Measurements from ENCODE around the gene PSTPIP1. TPM values are rescaled to one million over a fixed set of nuclear protein-coding genes. Genes with fewer than 3 reads are reported as not detected.

PSTPIP1 gene
- total and polyA plus RNA-seq, 9 of the 15 experiments (the other 6 are each of a cell fraction or from before 2014, with no cell fraction given) = not detected

DNA sequence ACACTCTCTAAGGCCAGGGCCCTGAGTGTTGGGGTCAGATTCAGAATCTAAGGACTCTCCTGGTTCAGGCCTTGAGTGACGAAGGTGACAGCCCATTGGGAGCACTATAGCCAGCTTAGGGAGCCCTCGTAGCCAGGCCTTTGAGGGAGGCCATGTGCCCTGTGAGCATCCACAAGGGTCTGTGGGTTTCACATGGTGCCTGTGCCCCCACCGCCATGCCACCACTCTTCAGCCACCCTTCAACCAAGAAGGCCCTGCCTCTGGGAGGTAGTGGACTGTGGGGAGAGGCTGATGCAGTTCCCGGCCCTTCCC lies 38.4 kb downstream of the PSTPIP1 start (continued):
- TF ChIP-seq, protein P1, sequence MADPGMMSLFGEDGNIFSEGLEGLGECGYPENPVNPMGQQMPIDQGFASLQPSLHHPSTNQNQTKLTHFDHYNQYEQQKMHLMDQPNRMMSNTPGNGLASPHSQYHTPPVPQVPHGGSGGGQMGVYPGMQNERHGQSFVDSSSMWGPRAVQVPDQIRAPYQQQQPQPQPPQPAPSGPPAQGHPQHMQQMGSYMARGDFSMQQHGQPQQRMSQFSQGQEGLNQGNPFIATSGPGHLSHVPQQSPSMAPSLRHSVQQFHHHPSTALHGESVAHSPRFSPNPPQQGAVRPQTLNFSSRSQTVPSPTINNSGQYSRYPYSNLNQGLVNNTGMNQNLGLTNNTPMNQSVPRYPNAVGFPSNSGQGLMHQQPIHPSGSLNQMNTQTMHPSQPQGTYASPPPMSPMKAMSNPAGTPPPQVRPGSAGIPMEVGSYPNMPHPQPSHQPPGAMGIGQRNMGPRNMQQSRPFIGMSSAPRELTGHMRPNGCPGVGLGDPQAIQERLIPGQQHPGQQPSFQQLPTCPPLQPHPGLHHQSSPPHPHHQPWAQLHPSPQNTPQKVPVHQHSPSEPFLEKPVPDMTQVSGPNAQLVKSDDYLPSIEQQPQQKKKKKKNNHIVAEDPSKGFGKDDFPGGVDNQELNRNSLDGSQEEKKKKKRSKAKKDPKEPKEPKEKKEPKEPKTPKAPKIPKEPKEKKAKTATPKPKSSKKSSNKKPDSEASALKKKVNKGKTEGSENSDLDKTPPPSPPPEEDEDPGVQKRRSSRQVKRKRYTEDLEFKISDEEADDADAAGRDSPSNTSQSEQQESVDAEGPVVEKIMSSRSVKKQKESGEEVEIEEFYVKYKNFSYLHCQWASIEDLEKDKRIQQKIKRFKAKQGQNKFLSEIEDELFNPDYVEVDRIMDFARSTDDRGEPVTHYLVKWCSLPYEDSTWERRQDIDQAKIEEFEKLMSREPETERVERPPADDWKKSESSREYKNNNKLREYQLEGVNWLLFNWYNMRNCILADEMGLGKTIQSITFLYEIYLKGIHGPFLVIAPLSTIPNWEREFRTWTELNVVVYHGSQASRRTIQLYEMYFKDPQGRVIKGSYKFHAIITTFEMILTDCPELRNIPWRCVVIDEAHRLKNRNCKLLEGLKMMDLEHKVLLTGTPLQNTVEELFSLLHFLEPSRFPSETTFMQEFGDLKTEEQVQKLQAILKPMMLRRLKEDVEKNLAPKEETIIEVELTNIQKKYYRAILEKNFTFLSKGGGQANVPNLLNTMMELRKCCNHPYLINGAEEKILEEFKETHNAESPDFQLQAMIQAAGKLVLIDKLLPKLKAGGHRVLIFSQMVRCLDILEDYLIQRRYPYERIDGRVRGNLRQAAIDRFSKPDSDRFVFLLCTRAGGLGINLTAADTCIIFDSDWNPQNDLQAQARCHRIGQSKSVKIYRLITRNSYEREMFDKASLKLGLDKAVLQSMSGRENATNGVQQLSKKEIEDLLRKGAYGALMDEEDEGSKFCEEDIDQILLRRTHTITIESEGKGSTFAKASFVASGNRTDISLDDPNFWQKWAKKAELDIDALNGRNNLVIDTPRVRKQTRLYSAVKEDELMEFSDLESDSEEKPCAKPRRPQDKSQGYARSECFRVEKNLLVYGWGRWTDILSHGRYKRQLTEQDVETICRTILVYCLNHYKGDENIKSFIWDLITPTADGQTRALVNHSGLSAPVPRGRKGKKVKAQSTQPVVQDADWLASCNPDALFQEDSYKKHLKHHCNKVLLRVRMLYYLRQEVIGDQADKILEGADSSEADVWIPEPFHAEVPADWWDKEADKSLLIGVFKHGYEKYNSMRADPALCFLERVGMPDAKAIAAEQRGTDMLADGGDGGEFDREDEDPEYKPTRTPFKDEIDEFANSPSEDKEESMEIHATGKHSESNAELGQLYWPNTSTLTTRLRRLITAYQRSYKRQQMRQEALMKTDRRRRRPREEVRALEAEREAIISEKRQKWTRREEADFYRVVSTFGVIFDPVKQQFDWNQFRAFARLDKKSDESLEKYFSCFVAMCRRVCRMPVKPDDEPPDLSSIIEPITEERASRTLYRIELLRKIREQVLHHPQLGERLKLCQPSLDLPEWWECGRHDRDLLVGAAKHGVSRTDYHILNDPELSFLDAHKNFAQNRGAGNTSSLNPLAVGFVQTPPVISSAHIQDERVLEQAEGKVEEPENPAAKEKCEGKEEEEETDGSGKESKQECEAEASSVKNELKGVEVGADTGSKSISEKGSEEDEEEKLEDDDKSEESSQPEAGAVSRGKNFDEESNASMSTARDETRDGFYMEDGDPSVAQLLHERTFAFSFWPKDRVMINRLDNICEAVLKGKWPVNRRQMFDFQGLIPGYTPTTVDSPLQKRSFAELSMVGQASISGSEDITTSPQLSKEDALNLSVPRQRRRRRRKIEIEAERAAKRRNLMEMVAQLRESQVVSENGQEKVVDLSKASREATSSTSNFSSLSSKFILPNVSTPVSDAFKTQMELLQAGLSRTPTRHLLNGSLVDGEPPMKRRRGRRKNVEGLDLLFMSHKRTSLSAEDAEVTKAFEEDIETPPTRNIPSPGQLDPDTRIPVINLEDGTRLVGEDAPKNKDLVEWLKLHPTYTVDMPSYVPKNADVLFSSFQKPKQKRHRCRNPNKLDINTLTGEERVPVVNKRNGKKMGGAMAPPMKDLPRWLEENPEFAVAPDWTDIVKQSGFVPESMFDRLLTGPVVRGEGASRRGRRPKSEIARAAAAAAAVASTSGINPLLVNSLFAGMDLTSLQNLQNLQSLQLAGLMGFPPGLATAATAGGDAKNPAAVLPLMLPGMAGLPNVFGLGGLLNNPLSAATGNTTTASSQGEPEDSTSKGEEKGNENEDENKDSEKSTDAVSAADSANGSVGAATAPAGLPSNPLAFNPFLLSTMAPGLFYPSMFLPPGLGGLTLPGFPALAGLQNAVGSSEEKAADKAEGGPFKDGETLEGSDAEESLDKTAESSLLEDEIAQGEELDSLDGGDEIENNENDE (IDR thresholded peaks at IDR 0.05; ENCODE audit: low read depth, low read length) = no peak
- TF ChIP-seq, protein P2, sequence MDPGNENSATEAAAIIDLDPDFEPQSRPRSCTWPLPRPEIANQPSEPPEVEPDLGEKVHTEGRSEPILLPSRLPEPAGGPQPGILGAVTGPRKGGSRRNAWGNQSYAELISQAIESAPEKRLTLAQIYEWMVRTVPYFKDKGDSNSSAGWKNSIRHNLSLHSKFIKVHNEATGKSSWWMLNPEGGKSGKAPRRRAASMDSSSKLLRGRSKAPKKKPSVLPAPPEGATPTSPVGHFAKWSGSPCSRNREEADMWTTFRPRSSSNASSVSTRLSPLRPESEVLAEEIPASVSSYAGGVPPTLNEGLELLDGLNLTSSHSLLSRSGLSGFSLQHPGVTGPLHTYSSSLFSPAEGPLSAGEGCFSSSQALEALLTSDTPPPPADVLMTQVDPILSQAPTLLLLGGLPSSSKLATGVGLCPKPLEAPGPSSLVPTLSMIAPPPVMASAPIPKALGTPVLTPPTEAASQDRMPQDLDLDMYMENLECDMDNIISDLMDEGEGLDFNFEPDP (CRISPR knock-in tag; IDR thresholded peaks at IDR 0.05) = no peak
- no peak for TF ChIP-seq ILK (tag; IDR thresholded peaks at IDR 0.05; ENCODE audit: borderline replicate concordance, low read depth)
- TF ChIP-seq, protein P3, sequence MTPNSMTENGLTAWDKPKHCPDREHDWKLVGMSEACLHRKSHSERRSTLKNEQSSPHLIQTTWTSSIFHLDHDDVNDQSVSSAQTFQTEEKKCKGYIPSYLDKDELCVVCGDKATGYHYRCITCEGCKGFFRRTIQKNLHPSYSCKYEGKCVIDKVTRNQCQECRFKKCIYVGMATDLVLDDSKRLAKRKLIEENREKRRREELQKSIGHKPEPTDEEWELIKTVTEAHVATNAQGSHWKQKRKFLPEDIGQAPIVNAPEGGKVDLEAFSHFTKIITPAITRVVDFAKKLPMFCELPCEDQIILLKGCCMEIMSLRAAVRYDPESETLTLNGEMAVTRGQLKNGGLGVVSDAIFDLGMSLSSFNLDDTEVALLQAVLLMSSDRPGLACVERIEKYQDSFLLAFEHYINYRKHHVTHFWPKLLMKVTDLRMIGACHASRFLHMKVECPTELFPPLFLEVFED (CRISPR knock-in tag; conservative IDR thresholded peaks at IDR 0.05) = no peak
- TF ChIP-seq SMARCB1 (IDR thresholded peaks at IDR 0.05; ENCODE audit: insufficient read length, low read depth) = no peak
- no peak for TF ChIP-seq CBFA2T3 (IDR thresholded peaks at IDR 0.05)

Data from K562 (cell line).